ENCODE measurements around the gene TP53RK. TPM values are rescaled to one million over a fixed set of nuclear protein-coding genes. Genes with fewer than 3 reads are reported as not detected.
"Not testable (repeated sequence)": the region's sequence is repeated elsewhere in the genome, so short reads cannot be mapped to it uniquely, and the experiment has no call there.

Gene TP53RK
- polyA plus RNA-seq, 3 donors from 2014 or later: 17.5 to 23.9 (median 18.4) TPM

GRCh38 chr20:46683939-46684750 lies 5.1 kb downstream of the TP53RK start:
- peaks cover 0 to 2% (median 0%) of the 10 kb centered on the region in 3 donors for H3K27me3 Mint-ChIP-seq (ENCODE audit: low read depth in 3 of 3)
- peaks cover 64 to 83% of the 10 kb centered on the region in 2 donors for H3K4me1 Mint-ChIP-seq
- H3K36me3 Mint-ChIP-seq: peaks cover 0 to 18% (median 13%) of the 10 kb centered on the region in 3 donors
- no peak overlapping the region for H3K4me3 Mint-ChIP-seq
- peaks cover 0 to 2% (median 0%) of the 10 kb centered on the region in 6 donors for H3K9me3 Mint-ChIP-seq
- no peak for DNase-seq
- H3K27ac Mint-ChIP-seq: peak overlapping the region in 1 of 6 donors; percentile 11

- H3K36me3 Mint-ChIP-seq: peaks cover 0 to 18% (median 13%) of the 10 kb centered on the region in 3 donors
- peaks cover 0 to 2% (median 0%) of the 10 kb centered on the region in 6 donors for H3K9me3 Mint-ChIP-seq
- H3K4me3 Mint-ChIP-seq: no peak overlapping the region
- H3K27me3 Mint-ChIP-seq (ENCODE audit: low read depth in 3 of 3): peaks cover 0 to 2% (median 0%) of the 10 kb centered on the region in 3 donors
- peaks cover 63 to 81% of the 10 kb centered on the region in 2 donors for H3K4me1 Mint-ChIP-seq
- H3K27ac Mint-ChIP-seq: peak overlapping the region in 1 of 6 donors; percentile 11
- DNase-seq: no peak
These were observed 5.6 kb downstream of the TP53RK start for GRCh38 chr20:46683668-46683938.

- Mint-ChIP-seq H3K4me3 (no peak overlapping the region), H3K27me3 (ENCODE audit: low read depth in 3 of 3) (peaks cover 0 to 2% (median 0%) of the 10 kb centered on the region in 3 donors), H3K9me3 (peaks cover 0 to 2% (median 0%) of the 10 kb centered on the region in 6 donors), H3K36me3 (peaks cover 0 to 18% (median 13%) of the 10 kb centered on the region in 3 donors), H3K27ac (peak overlapping the region in 1 of 6 donors; percentile 64), H3K4me1 (peaks cover 59 to 76% of the 10 kb centered on the region in 2 donors)
- DNase-seq: no peak
These were observed 6.1 kb downstream of the TP53RK start for GRCh38 chr20:46683011-46683667.

GRCh38 chr20:46682063-46682821 lies 7.0 kb downstream of the TP53RK start:
- H3K36me3 Mint-ChIP-seq: peaks cover 0 to 18% (median 13%) of the 10 kb centered on the region in 3 donors
- H3K4me3 Mint-ChIP-seq: no peak overlapping the region
- H3K4me1 Mint-ChIP-seq: peaks cover 50 to 67% of the 10 kb centered on the region in 2 donors
- H3K9me3 Mint-ChIP-seq: peaks cover 0 to 2% (median 0%) of the 10 kb centered on the region in 6 donors
- H3K27ac Mint-ChIP-seq: peak overlapping the region in 2 of 6 donors; percentile 17 to 36
- H3K27me3 Mint-ChIP-seq (ENCODE audit: low read depth in 3 of 3): peaks cover 0 to 2% (median 0%) of the 10 kb centered on the region in 3 donors
- DNase-seq: no peak

GRCh38 chr20:46681032-46681854 lies 8.0 kb downstream of the TP53RK start:
- no peak overlapping the region for H3K4me3 Mint-ChIP-seq
- peaks cover 0 to 2% (median 0%) of the 10 kb centered on the region in 6 donors for H3K9me3 Mint-ChIP-seq
- H3K36me3 Mint-ChIP-seq: peaks cover 0 to 16% (median 13%) of the 10 kb centered on the region in 3 donors
- H3K4me1 Mint-ChIP-seq: peaks cover 40 to 57% of the 10 kb centered on the region in 2 donors
- H3K27me3 Mint-ChIP-seq (ENCODE audit: low read depth in 3 of 3): peaks cover 0 to 2% (median 0%) of the 10 kb centered on the region in 3 donors
- DNase-seq: peak; percentile 38 to 45 (median 40)
- peak overlapping the region in 2 of 6 donors; percentile 33 to 56 for H3K27ac Mint-ChIP-seq

- no peak overlapping the region for H3K27ac Mint-ChIP-seq
These were observed 8.6 kb downstream of the TP53RK start for GRCh38 chr20:46680684-46681031.

GRCh38 chr20:46678516-46678915 lies 10.7 kb downstream of the TP53RK start:
- H3K27ac Mint-ChIP-seq: no peak overlapping the region
- H3K9me3 Mint-ChIP-seq: peaks cover 0 to under 1% (median 0%) of the 10 kb centered on the region in 6 donors
- H3K36me3 Mint-ChIP-seq: peaks cover 0 to 3% (median 1%) of the 10 kb centered on the region in 3 donors
- DNase-seq: no peak
- H3K4me3 Mint-ChIP-seq: no peak overlapping the region
- H3K4me1 Mint-ChIP-seq: peaks cover 23 to 30% of the 10 kb centered on the region in 2 donors
- H3K27me3 Mint-ChIP-seq (ENCODE audit: low read depth in 3 of 3): peaks cover 0 to 2% (median 0%) of the 10 kb centered on the region in 3 donors

More at GRCh38 chr20:46680684-46681031, 8.6 kb downstream of the TP53RK start:
- peaks cover 0 to 13% (median 11%) of the 10 kb centered on the region in 3 donors for H3K36me3 Mint-ChIP-seq
- peaks cover 0 to 2% (median 0%) of the 10 kb centered on the region in 6 donors for H3K9me3 Mint-ChIP-seq
- peaks cover 34 to 51% of the 10 kb centered on the region in 2 donors for H3K4me1 Mint-ChIP-seq
- no peak for DNase-seq
- peaks cover 0 to 2% (median 0%) of the 10 kb centered on the region in 3 donors for H3K27me3 Mint-ChIP-seq (ENCODE audit: low read depth in 3 of 3)
- H3K4me3 Mint-ChIP-seq: no peak overlapping the region

- H3K4me1 Mint-ChIP-seq: peaks cover 16 to 21% of the 10 kb centered on the region in 2 donors
- no peak overlapping the region for H3K4me3 Mint-ChIP-seq
- H3K27ac Mint-ChIP-seq: peak overlapping the region in 1 of 6 donors; percentile 32
- H3K27me3 Mint-ChIP-seq (ENCODE audit: low read depth in 3 of 3): peaks cover 0 to 2% (median 0%) of the 10 kb centered on the region in 3 donors
- H3K36me3 Mint-ChIP-seq: peaks cover 0 to 5% (median 0%) of the 10 kb centered on the region in 3 donors
- no peak for DNase-seq
- H3K9me3 Mint-ChIP-seq: no peaks in the 10 kb centered on the region
These were observed 11.6 kb downstream of the TP53RK start for GRCh38 chr20:46677608-46678007.

GRCh38 chr20:46676649-46677316 lies 12.5 kb downstream of the TP53RK start:
- H3K36me3 Mint-ChIP-seq; H3K4me3 Mint-ChIP-seq; H3K27ac Mint-ChIP-seq; H3K27me3 Mint-ChIP-seq (ENCODE audit: low read depth in 3 of 3); H3K9me3 Mint-ChIP-seq; DNase-seq: not testable (repeated sequence)
- H3K4me1 Mint-ChIP-seq: peaks cover 12 to 13% of the 10 kb centered on the region in 2 donors

GRCh38 chr20:46674253-46675083 lies 14.8 kb downstream of the TP53RK start:
- Mint-ChIP-seq H3K9me3 (peaks cover 0 to 4% (median 0%) of the 10 kb centered on the region in 6 donors), H3K27ac (no peak overlapping the region), H3K4me3 (no peak overlapping the region), H3K36me3 (peaks cover 0 to 9% (median 4%) of the 10 kb centered on the region in 3 donors), H3K27me3 (ENCODE audit: low read depth in 3 of 3) (peaks cover 0 to 2% (median 0%) of the 10 kb centered on the region in 3 donors), H3K4me1 (no peaks in the 10 kb centered on the region)
- no peak for DNase-seq

GRCh38 chr20:46673394-46674252 lies 15.6 kb downstream of the TP53RK start:
- Mint-ChIP-seq H3K9me3 (peaks cover 0 to 4% (median 0%) of the 10 kb centered on the region in 6 donors), H3K27me3 (ENCODE audit: low read depth in 3 of 3) (peaks cover 0 to 2% (median 0%) of the 10 kb centered on the region in 3 donors), H3K27ac (no peak overlapping the region), H3K4me1 (no peaks in the 10 kb centered on the region), H3K36me3 (peaks cover 0 to 12% (median 4%) of the 10 kb centered on the region in 3 donors), H3K4me3 (no peak overlapping the region)
- no peak for DNase-seq
